NT2/D1 (cell line): ENCODE results near the gene CAMK1D.

ENCODE experiments used
- SUZ12 ChIP-seq: IDR thresholded peaks from 2 replicates; pipeline ENCODE4 v1.6.1; 2011; ENCODE audit not compliant: insufficient read length, insufficient read depth; ENCODE audit errors: extremely low read depth
- YY1 ChIP-seq: IDR thresholded peaks from 2 replicates; pipeline ENCODE4 v1.6.1; 2011; ENCODE audit not compliant: insufficient read length, insufficient read depth
- ZNF274 ChIP-seq: IDR thresholded peaks from 2 replicates; pipeline ENCODE4 v1.6.1; 2011; ENCODE audit warnings: mild to moderate bottlenecking, low read depth, low read length

GRCh38 chr10:12609435-12609834 is 260.1 kb downstream of the CAMK1D start:
- TF ChIP-seq YY1: no peak
- TF ChIP-seq ZNF274: no peak
- TF ChIP-seq SUZ12: no peak
